Left hindlimb (tissue), 1 donor: ENCODE data around the gene MOAP1.
"Not testable (repeated sequence)": the region's sequence is repeated elsewhere in the genome, so short reads cannot be mapped to it uniquely, and the experiment has no call there.

ENCODE experiments used
- DNase-seq: peaks from one replicate; pipeline ENCODE4 v3.0.0-alpha.2; 2018

The MOAP1 gene

DNA sequence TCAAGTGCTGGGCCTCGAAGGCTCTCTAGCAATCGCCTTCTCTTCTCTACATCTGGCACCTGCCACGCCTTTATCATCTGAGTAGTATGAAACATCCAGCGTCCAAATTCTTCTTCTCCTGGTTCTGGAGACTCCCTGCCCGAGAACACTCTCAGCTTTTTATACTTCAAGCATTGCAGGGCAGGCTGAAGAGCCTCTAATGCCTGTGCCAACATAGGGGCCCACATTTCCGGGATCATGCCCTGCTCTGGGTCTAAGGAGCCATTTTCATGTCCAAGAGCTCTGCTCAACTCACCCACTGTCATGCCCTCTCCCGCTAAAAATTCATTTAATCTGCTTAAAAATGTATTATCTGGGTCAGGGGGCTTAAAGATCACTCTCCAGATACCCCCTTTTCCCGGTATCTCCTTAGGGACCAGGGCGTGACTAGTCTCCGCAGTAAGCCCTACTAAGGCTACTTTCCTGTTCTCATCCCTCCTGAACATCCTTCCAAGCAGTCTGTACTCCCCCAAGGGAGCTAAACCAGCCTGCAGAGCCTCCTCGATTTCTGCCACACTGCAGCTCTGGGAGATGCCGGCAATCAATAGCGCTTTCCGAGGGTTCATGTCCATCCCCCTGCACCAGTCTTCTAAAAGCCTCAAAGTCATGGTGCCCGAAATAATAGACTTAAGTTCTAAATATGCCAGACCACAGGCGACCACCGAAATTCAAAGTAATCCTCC is 940 bp downstream of the MOAP1 start:
- no peak for DNase-seq

DNA sequence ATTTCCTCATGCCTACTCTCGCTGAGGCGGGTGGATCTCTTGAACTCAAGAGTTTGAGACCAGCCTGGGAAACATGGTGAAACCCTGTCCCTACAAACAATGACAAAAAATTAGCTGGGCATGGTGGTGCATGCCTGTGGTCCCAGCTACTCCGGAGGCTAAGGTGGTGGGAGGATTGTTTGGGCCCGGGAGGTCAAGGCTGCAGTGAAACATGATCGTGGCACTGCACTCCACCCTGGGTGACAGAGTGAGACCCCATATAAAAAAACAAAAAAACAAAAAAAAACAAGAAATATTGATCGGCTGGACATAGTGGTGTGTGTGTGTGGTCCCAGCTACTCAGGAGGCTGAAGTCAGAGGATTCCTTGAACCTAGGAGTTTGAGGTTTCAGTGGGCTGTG is 9.2 kb downstream of the MOAP1 start:
- no peak for DNase-seq

- not testable (repeated sequence) for DNase-seq
Observed at GRCh38 chr14:93174731-93175130, 10.0 kb downstream of the MOAP1 start.

- DNase-seq = no peak
Observed at GRCh38 chr14:93173943-93174395, 10.7 kb downstream of the MOAP1 start.

DNA sequence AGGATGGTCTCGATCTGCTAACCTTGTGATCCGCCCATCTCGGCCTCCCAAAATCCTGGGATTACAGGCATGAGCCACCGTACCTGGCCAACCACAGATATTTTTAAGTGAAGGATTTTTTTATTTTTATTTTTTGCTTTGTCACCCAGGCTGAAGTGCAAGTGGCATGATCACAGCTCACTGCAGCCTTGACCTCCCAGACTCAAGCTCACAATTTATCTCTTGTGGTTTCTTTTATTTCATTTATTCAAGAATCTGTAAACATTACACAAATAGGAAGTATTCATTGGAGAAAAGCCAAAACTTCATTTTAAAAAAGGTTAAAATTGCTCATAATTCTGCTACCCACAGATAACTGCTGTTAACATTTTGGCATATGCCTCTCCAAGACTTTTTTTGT is 13.3 kb downstream of the MOAP1 start:
- DNase-seq = no peak

DNA sequence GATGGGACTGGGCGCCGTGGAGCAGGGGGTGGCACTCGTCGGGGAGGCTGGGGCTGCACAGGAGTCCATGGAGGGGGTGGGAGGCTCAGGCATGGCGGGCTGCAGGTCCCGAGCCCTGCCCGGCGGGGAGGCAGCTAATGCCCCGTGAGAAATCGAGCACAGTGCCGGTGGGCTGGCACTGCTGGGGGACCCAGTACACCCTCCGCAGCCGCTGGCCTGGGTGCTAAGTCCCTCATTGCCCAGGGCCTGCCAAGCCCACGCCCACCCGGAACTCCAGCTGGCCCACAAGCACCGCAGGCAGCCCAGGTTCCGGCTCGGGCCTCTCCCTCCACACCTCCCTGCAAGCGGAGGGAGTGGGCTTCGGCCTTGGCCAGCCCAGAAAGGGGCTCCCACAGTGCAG is 14.6 kb downstream of the MOAP1 start:
- DNase-seq = not testable (repeated sequence)

DNA sequence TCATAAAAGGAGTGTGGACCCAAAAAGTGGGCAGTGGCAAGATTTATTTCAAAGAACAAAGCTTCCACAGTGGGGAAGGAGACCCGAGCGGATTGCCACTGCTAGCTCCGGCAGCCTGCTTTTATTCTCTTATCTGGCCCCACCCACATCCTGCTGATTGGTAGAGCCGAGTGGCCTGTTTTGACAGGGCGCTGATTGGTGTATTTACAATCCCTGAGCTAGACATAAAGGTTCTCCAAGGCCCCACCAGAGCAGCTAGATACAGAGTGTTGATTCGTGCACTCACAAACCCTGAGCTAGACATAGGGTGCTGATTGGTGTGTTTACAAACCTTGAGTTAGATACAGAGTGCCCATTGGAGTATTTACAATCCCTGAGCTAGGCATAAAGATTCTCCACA is 15.1 kb downstream of the MOAP1 start:
- DNase-seq = not testable (repeated sequence)

- DNase-seq = not testable (repeated sequence)
Observed at GRCh38 chr14:93168610-93169009, 16.1 kb downstream of the MOAP1 start.

GRCh38 chr14:93165271-93166265 is 19.1 kb downstream of the MOAP1 start:
- not testable (repeated sequence) for DNase-seq

GRCh38 chr14:93163564-93163963 is 21.1 kb downstream of the MOAP1 start:
- no peak for DNase-seq

DNA sequence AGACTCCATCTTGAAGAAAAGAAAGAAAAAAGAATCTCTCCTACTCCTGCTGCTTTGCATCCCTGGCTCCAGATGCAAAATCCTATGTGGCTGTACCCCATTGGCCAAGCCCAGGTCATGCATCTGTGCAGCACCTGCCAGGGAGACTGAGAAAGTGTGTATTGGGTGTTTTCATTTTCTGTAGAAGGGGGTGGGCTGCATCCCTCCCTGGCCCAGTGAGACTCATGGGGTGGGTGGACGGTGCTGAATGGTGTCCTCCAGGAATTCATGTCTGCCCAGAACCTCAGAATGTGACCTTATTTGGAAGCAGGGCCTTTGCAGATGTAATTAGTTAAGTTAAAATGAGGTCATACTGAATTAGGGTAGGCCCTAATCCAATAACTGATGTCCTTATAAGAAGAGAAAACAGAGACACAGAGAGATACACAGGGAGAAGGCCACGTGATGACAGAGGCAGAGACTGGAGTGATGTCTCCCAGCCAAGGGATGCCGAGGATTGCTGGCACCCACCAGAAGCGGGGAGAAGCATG is 23.2 kb downstream of the MOAP1 start:
- no peak for DNase-seq

DNA sequence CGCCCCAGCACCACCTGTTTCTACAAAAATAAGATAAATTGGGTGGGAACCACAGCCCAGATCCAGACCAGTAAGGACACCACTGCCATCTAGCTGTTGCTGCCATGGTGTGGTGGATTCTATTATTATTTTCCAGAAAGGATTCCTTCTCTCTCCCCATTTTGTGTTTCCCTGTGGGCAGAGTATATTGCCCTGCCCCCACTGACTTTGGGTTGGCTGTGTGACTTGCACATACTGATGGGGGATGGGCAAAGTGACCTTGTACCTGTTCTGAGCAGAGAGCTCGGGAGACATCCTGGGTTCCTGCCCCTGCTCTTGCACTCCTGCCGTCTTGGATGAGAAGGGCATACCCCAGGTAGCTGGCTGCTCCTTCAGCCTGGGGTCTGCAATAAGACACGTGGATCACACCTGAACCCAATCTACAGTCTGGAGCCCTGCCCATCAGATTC is 24.3 kb downstream of the MOAP1 start:
- no peak for DNase-seq

DNA sequence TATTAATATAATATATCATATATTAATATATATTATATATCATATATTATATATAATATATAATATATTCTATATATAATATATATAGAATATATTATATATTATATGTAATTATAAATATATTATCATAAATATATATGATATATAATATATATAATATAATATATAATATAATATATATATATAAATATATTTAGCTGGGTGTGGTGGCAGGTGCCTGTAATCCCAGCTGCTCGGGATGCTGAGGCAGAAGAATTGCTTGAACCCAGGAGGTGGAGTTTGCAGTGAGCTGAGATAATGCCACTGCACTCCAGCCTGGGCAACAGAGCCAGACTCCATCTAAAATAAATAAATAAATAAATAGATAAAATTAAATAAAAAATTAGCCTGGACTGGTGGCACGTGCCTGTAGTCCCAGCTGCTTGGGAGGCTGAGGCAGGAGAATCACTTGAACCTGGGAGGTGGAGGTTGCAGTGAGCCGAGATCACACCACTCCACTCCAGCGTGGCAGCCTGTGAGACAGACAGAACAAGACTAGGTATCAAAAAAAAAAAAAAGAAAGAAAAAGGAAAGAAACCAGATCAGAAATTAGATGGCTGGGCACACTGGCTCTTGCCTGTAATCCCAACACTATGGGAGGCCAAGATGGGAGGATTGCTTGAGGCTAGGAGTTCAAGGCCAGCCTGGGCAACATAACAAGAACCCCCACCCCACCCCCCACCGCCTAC is 24.9 kb downstream of the MOAP1 start:
- not testable (repeated sequence) for DNase-seq

DNA sequence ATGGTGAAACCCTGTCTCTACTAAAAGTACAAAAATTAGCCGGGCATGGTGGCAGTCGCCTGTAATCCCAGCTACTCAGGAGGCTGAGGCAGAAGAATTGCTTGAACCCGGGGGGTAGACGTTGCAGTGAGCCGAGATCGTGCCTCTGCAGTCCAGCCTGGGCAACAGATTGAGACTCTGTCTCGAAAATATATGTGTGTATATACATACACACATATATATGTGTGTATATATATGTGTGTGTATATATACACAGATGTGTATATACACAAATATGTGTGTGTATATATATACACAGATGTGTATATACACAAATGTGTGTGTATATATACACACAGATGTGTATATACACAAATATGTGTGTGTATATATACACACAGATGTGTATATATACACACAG is 26.3 kb downstream of the MOAP1 start:
- not testable (repeated sequence) for DNase-seq

- no peak for DNase-seq
Observed at GRCh38 chr14:93156693-93157369, 27.9 kb downstream of the MOAP1 start.

GRCh38 chr14:93155667-93156066 is 29.0 kb downstream of the MOAP1 start:
- no peak for DNase-seq

DNA sequence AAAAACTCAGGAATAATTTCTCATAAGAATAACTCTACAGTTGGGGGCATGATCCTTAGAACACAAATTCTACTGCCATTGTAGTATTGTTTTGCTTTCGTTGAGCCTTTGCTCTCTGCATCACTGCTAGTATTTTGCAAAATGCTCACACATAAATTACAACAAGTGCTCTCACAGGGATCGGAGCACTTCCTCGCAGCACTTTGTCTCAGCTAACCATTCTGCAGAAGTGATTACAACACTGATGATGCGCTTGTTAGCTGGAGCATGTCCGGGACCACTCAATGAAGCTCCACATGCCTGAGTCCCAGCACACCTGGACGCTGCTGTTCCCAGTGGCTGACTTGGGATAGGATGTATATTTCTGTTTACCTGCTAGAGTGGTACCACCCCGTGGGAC is 31.6 kb downstream of the MOAP1 start:
- no peak for DNase-seq

DNA sequence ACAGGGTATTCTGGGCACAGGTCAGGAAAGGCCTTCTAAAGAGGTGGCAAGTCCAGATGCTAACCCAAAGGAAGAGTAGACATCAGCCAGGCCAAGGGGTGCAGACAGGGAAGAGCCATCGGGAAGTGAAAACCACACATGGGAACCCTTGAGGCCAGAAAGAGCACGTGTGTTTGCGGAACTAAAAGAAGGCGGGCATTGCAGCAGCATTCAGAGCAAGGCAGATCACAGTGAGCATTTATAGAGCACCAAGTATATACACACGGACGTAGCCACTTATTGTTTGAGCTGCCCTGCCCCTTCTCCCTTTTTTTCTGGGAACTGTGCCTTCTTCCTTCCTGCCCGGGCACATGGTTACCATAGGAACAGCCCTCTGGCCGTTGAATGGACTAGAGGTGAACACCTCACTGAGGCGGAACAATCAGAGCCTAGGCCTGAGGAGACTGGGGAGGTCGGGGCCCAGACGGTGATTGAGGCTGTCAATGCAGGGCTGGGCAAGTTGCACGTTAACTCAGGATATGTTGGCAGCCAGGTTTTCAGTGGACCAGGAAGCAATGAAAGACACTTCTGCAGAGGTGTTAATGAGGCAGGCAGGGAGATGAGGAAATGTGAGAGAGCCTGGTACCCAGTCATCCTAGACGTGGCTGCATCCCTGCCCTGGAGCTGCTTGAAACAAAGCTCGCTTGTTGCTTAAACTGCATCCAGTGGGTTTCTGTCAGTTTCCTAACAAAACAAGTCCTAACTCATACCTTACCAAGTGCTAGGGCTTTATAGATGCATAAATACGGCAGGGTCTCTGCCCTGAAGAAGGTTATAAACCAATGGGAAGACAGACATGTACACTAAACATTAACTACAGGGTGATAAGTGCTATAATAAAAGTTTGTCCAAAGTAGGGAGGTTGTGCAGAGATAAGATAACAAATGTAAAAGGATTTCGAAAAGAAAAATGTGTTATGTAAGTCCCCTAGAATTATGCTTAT is 34.2 kb downstream of the MOAP1 start:
- no peak for DNase-seq

GRCh38 chr14:93148979-93149378 is 35.7 kb downstream of the MOAP1 start:
- DNase-seq = no peak

DNA sequence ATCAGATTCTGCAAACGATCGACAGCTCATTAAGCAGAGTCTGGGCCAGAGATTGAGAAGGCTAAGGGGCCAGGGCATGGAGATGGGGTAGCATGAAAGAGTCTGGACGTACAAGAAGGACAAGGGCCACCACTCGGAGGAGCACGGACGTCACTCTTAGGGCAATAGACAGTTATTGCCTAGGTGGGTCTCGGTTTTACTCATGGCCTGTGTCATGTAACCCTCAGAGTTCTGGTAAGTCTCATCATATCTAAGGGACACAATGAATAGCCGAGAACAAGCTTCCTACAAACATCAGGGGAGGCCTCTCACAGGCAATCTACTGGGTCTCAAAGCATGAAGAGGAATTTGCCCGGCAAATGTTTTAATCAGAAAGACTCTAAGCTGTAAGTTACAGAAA is 38.6 kb downstream of the MOAP1 start:
- no peak for DNase-seq
